GM06990 (cell line): ENCODE measurements around the gene TBL1X.

Experiments
- DNase-seq: peaks from one replicate; pipeline ENCODE4 v3.0.0-alpha.2; 2011; ENCODE audit not compliant: insufficient read length; ENCODE audit errors: extremely low read depth
- H3K27me3 ChIP-seq: replicated peaks from 2 replicates; pipeline ENCODE4 v1.6.0; 2011; ENCODE audit warnings: low read length; ENCODE audit not compliant: control insufficient read depth, insufficient read depth
- H3K36me3 ChIP-seq: 2 replicates; pipeline ENCODE4 v1.5.1; 2011; ENCODE audit warnings: low read length; ENCODE audit not compliant: control insufficient read depth, insufficient read depth
- H3K4me3 ChIP-seq: replicated peaks from 2 replicates; pipeline ENCODE4 v1.5.1; 2011; ENCODE audit warnings: low read depth, mild to moderate bottlenecking, control low read depth, low read length
- TF ChIP-seq, protein P1 (sequence below): IDR thresholded peaks from 2 replicates; pipeline ENCODE4 v1.5.1; 2011; ENCODE audit warnings: low read length, control low read depth, mild to moderate bottlenecking, inconsistent platforms; ENCODE audit not compliant: insufficient read depth, poor library complexity, severe bottlenecking

TBL1X gene

DNA sequence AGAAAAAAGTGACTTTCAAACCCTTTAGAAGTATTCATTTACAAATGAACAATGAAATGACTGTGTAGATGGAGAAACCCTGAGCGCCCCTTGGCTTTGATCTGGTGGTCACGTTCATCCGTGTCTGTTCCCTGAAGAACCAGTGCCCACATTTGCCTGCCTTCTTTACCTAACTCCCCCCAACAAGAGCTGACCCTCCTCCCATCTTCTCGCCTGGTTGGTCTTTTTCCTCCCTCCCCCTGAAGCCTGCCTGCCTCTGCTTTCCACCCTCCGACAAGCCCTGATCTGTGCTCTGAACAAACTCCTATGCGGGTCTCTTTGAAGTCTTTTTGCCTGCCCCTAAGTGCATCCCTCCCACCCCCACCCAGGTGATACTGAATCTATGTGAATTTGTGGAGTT is 18.5 kb downstream of the TBL1X start:
- no peaks in the 10 kb centered on the region for H3K27me3 ChIP-seq
- no peak overlapping the region for H3K4me3 ChIP-seq
- TF ChIP-seq, protein P1, sequence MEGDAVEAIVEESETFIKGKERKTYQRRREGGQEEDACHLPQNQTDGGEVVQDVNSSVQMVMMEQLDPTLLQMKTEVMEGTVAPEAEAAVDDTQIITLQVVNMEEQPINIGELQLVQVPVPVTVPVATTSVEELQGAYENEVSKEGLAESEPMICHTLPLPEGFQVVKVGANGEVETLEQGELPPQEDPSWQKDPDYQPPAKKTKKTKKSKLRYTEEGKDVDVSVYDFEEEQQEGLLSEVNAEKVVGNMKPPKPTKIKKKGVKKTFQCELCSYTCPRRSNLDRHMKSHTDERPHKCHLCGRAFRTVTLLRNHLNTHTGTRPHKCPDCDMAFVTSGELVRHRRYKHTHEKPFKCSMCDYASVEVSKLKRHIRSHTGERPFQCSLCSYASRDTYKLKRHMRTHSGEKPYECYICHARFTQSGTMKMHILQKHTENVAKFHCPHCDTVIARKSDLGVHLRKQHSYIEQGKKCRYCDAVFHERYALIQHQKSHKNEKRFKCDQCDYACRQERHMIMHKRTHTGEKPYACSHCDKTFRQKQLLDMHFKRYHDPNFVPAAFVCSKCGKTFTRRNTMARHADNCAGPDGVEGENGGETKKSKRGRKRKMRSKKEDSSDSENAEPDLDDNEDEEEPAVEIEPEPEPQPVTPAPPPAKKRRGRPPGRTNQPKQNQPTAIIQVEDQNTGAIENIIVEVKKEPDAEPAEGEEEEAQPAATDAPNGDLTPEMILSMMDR: no peak
- no peaks in the 10 kb centered on the region for H3K36me3 ChIP-seq
- no peak for DNase-seq

DNA sequence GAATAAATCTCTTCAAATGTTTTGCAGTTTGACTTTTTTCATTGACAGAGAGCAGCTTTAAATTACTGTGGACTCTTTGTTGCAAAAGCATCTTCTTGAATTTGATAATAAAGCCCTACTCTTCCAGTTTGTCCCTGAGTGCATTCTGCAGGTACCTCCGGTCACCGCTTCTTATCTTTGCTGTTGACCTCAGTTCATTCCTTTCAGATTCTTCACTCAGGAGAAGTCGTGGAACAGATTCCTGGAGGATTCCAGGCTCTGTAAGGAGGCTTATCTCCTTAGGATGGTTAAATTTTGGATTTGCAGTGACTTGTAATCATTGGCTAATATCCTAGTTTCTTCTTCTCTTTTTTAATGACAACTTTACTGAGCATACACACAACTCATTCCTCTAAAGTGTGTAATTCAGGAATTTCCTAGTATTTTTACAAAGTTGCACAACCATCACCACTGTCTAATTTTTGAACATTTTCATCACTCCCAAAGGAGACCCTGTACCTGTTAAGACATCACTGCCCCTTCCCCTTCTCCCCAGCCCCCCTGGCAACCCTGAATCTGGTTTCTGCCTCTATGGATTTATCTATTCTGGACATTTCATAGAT is 22.0 kb downstream of the TBL1X start:
- TF ChIP-seq, protein P1: no peak
- Histone ChIP-seq H3K4me3 (no peak overlapping the region), H3K27me3 (no peaks in the 10 kb centered on the region), H3K36me3 (no peaks in the 10 kb centered on the region)
- DNase-seq: no peak

DNA sequence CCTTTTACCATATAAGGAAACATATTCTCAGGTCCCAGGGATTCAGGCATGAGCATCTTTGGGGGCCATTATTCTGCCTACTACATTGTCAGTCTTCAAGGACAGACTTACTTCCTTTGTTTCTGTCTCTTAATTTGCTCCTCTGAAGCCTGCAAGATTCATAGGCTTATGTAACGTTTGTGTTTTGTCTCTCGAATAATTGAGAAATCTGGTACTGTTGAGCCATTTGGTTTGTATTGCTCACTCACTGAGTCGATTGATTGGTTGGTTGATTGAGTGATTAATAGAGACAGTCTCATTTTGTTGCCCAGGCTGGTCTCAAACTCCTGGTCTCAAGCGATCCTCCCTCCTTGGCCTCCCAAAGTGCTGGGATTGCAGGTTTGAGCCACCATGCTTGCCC is 23.7 kb downstream of the TBL1X start:
- TF ChIP-seq, protein P1: no peak
- no peak for DNase-seq
- Histone ChIP-seq H3K27me3 (no peaks in the 10 kb centered on the region), H3K36me3 (no peaks in the 10 kb centered on the region), H3K4me3 (no peak overlapping the region)

DNA sequence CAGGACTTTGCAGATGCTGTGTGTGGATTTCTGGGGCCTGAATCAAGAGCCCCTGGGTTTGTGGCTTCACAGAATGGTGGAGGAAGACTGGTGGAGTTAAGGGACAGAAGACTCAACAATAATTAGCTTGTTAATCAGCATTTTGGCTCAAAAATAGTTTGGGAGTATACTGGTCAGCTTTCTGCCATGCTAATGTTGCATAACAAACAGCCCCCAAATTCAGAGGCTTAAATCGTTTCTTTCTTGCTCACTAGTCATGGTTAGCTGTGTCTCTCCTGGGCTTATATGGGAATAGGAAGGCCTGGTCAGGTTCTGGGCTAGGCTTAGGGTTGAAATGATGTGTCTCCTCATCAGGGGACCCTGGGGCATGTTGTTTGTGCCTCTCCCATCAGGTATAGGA is 24.4 kb downstream of the TBL1X start:
- DNase-seq: no peak
- TF ChIP-seq, protein P1: no peak
- Histone ChIP-seq H3K27me3 (no peaks in the 10 kb centered on the region), H3K4me3 (no peak overlapping the region), H3K36me3 (no peaks in the 10 kb centered on the region)

DNA sequence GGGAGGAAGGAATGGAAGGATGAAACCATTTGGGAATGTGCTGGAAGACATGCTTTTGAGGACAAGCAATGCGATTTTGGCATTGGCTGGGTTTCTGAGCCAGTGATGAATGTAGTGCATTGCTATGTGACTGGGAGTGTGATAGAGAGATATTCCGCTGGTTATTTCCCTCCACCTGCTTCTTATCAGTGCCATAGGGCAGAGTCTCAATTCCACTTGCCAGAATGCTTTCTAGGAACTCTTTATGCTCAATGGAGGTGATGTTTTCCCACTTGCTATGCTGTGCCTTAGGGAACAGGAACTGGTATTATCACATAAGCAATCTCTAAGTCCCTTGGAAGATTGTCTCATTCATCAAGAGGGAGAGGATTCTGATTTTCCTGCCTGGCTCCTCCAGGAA is 28.0 kb downstream of the TBL1X start:
- no peaks in the 10 kb centered on the region for H3K36me3 ChIP-seq
- H3K27me3 ChIP-seq: no peaks in the 10 kb centered on the region
- DNase-seq: no peak
- no peak overlapping the region for H3K4me3 ChIP-seq
- TF ChIP-seq, protein P1: no peak

DNA sequence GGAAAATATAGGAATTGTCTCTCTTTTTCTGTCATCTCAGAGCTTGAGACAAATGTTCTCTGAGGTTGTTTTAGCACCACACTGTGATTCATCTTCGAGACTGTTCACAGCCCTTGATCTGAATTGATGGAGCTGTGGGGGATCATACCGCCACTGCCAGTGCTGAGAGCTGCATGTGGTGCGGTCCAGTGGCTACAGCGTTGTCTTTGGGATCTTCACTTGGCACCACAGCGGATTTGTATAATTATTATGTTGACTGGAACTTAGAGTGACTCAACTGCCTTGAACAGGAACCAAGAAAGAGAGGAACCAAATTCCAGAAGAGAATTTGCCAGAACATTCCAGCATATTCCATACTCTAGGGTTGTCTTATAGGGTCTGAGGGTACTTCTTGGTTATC is 29.1 kb downstream of the TBL1X start:
- no peaks in the 10 kb centered on the region for H3K36me3 ChIP-seq
- H3K27me3 ChIP-seq: no peaks in the 10 kb centered on the region
- TF ChIP-seq, protein P1: no peak
- no peak for DNase-seq
- H3K4me3 ChIP-seq: no peak overlapping the region
